ENCODE measurements around the gene SMPD3.
A peak's percentile ranks its signal among the peaks of the same experiment; 100 is the strongest.

- TF ChIP-seq POLR2A (IDR thresholded peaks at IDR 0.05) (no peak), POLR2AphosphoS5 (IDR thresholded peaks at IDR 0.05) (peak in 2 of 3 donors; percentile 26 to 30)
- TF ChIP-seq, protein P1, sequence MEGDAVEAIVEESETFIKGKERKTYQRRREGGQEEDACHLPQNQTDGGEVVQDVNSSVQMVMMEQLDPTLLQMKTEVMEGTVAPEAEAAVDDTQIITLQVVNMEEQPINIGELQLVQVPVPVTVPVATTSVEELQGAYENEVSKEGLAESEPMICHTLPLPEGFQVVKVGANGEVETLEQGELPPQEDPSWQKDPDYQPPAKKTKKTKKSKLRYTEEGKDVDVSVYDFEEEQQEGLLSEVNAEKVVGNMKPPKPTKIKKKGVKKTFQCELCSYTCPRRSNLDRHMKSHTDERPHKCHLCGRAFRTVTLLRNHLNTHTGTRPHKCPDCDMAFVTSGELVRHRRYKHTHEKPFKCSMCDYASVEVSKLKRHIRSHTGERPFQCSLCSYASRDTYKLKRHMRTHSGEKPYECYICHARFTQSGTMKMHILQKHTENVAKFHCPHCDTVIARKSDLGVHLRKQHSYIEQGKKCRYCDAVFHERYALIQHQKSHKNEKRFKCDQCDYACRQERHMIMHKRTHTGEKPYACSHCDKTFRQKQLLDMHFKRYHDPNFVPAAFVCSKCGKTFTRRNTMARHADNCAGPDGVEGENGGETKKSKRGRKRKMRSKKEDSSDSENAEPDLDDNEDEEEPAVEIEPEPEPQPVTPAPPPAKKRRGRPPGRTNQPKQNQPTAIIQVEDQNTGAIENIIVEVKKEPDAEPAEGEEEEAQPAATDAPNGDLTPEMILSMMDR (IDR thresholded peaks at IDR 0.05), result no peak
Observed at GRCh38 chr16:68416057-68417046, 32.0 kb downstream of the SMPD3 start.
